Epithelial cell of esophagus (primary cell): ENCODE data around the gene MTG1.
"Not testable (repeated sequence)": the region's sequence is repeated elsewhere in the genome, so short reads cannot be mapped to it uniquely, and the experiment has no call there.

Experiments
- DNase-seq: peaks from one replicate; pipeline ENCODE4 v3.0.0; 2010; ENCODE audit warnings: low read depth
- H3K4me3 ChIP-seq: 2 replicates; pipeline ENCODE4 v1.5.1; 2011; ENCODE audit warnings: mild to moderate bottlenecking, low read length, control low read depth
- TF ChIP-seq, protein P1 (sequence below): IDR thresholded peaks from 2 replicates; pipeline ENCODE4 v1.5.1; 2011; ENCODE audit warnings: low read depth, mild to moderate bottlenecking, low read length, control low read depth, inconsistent platforms; ENCODE audit not compliant: insufficient read depth; ENCODE audit errors: missing control alignments

MTG1 gene

GRCh38 chr10:133421336-133422222 lies 27.6 kb downstream of the MTG1 start:
- TF ChIP-seq, protein P1, sequence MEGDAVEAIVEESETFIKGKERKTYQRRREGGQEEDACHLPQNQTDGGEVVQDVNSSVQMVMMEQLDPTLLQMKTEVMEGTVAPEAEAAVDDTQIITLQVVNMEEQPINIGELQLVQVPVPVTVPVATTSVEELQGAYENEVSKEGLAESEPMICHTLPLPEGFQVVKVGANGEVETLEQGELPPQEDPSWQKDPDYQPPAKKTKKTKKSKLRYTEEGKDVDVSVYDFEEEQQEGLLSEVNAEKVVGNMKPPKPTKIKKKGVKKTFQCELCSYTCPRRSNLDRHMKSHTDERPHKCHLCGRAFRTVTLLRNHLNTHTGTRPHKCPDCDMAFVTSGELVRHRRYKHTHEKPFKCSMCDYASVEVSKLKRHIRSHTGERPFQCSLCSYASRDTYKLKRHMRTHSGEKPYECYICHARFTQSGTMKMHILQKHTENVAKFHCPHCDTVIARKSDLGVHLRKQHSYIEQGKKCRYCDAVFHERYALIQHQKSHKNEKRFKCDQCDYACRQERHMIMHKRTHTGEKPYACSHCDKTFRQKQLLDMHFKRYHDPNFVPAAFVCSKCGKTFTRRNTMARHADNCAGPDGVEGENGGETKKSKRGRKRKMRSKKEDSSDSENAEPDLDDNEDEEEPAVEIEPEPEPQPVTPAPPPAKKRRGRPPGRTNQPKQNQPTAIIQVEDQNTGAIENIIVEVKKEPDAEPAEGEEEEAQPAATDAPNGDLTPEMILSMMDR, result no peak
- H3K4me3 ChIP-seq, result no peak overlapping the region
- DNase-seq, result no peak

- H3K4me3 ChIP-seq, result no peak overlapping the region
- no peak for DNase-seq
- TF ChIP-seq, protein P1, result no peak
Measured at GRCh38 chr10:133422223-133422806, 28.4 kb downstream of the MTG1 start.

DNA sequence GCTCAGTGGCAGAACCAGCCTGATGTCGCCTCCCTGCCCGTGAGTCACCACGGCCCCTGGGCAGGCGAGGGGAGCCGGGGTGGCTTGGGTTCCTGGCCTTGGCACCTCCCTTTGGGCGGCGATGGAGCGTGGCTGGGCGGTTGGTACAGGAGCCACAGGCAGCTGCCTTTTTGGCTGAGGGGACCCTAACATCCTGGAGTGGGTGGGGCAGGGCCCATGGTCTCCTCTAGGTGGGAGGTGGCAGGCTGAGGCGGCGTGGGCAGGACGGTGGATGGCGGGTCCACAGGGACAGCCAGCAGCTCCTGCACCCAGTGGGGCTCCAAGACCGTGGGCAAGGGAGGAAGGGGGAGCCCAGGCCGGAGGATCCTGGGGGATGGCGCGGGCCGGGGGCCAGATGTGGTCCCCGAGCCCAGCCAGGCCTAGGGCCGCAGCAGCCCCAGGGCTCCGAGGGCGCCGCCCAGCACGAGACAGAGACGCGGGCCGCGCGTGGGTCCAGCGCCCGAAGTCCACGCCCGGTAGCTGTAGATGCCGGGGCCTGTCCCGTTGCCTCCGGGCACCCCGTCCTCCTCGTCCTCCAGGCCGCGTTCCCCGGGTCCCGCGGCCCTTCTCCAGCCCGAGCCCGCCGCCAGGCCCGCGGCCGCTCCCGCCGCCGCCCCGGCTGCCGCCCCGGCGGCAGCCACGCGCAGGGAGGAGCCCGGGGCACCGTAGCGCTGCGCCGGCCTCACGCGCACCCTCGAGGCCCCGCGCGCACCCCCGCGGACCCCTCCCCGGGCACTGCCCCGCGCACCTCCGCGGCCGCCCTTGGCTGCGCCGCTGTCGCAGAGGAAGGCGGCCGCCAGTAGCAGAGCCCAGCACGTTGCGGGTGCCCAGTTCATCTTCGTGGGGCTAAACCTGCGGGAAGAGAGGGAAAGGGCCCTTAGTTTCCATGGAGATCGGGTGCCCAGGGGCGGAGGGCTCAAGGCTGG lies 29.1 kb downstream of the MTG1 start:
- DNase-seq, result no peak
- TF ChIP-seq, protein P1, result no peak
- no peak overlapping the region for H3K4me3 ChIP-seq

- not testable (repeated sequence) for H3K4me3 ChIP-seq, DNase-seq
Measured at GRCh38 chr10:133424102-133424501, 30.1 kb downstream of the MTG1 start.

- not testable (repeated sequence) for H3K4me3 ChIP-seq, DNase-seq
Measured at GRCh38 chr10:133424601-133425000, 30.6 kb downstream of the MTG1 start, which contains the start of gene SPRN. SPRN (minus strand) TSS chr10:133424625; CDS start chr10:133423681, 944 bp downstream.

- DNase-seq, result peak; percentile 39
- not testable (repeated sequence) for H3K4me3 ChIP-seq
Measured at GRCh38 chr10:133429571-133429970, 35.6 kb downstream of the MTG1 start.

- H3K4me3 ChIP-seq, DNase-seq: not testable (repeated sequence)
Measured at GRCh38 chr10:133431888-133432613, 38.1 kb downstream of the MTG1 start.

DNA sequence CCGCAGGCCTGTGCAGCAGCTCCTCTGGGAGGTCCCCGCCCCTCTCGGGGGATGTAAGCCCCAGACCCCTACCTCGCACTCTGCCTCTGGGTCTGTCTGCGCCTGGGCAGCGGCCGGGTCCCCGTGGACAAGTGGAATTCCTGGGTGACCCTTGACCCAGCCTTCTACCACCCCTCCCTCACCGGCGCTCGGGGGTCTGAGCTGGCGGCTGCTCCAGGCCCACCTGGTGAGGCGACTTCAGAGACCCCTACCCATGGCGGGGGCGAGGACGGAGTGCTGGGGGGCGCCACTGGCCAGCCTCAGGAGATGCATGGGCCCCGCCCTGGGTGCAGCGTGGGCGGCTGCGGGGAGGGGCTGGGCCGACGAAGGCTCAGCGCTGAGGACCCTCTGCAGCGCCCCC lies 38.8 kb downstream of the MTG1 start:
- DNase-seq, H3K4me3 ChIP-seq: not testable (repeated sequence)

- H3K4me3 ChIP-seq, result no peak overlapping the region
- TF ChIP-seq, protein P1, result no peak
- DNase-seq, result no peak
Measured at GRCh38 chr10:133438711-133439273, 44.8 kb downstream of the MTG1 start.
